C1 segment of cervical spinal cord (tissue), 14 donors: Measurements from ENCODE around the gene OAF.

Source experiments
- DNase-seq, 14 donors: peaks; one replicate each; lab custom pipeline; 2025; lab: John Stamatoyannopoulos, UW

The OAF gene

DNA sequence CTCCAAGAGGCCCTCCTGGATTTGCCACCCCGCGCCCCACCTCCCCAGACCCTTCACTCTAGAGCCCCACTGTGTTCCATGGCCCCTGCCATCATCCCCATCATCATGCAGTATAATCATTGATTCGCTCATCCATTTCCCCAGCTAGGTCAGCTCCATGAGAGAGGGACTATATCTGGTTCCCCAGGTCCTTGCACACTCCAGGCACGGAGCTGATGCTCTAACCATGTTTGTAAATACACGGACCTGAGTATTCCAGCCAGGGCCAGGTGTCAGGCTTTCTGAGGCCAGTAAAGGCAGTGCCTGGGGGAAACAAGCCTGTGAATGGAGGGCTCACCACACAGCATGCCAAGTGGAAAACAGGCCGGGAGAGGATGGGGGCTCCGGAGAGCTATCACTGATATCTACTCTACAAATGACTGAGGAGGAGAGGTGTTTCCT is 27.1 kb upstream of the OAF start:
- no peak for DNase-seq

DNA sequence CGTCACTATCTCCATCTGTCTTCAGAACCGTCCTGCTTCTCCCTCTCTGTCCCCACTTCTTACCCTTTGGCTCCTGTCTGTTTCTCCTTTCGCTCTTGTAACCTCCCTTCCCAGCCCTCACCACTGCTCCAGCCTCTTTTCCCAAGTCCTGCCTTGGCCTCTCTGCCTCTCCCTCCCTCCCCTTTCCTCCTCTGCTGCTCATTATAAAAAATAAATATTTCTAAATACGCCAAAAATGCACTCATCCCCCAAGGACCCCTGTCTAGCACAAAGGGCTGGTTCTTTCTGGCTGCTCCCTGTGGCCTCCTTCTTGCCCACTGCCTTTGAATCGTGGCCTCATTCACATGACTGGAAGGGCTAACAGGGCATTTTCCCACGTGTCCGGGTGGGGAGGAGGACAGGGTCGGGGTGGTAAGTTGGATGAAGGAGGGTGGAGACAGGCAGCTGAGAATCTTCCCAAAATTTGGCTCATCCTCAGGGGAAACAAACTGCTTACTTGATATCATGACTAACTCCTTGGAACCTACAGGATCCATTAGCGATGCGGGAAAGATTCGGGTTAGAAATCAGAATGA is 26.4 kb upstream of the OAF start:
- no peak for DNase-seq

DNA sequence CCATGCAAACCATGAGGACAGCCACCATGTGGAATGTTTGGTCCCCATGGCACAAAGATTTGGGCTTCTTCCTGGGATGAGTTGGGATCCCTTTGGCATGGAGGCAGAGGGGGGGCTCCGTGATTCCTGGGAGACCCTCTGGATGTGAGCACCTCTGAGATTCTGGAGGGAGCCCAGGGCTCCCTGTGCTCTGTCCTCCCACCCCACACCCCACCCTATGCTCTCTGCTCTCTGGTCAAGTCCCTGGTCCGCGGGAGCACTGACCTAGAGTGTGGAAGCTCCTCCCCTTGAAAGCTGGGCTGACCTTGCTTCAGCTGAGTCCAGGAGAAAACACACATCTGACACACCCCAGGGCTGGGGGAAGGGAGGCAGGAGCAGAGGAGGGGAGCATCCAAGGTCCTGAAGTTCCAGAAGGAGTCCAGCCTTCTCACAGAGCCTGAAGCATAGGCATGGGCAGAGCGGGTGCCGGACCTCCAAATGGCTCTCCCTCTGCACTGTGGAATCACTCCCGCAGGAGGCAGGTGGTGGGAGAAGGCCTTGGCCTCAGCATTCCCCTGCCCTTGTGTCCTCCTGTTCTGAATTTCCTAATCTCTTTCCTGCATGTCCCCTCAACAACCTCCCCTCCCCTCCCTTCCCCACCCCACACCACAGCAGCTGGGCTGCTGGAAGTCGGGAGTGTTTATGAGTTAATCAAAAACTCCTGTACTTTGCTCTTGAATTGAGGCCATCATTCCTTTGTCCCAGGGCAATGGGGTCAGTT is 25.7 kb upstream of the OAF start:
- no peak for DNase-seq

DNA sequence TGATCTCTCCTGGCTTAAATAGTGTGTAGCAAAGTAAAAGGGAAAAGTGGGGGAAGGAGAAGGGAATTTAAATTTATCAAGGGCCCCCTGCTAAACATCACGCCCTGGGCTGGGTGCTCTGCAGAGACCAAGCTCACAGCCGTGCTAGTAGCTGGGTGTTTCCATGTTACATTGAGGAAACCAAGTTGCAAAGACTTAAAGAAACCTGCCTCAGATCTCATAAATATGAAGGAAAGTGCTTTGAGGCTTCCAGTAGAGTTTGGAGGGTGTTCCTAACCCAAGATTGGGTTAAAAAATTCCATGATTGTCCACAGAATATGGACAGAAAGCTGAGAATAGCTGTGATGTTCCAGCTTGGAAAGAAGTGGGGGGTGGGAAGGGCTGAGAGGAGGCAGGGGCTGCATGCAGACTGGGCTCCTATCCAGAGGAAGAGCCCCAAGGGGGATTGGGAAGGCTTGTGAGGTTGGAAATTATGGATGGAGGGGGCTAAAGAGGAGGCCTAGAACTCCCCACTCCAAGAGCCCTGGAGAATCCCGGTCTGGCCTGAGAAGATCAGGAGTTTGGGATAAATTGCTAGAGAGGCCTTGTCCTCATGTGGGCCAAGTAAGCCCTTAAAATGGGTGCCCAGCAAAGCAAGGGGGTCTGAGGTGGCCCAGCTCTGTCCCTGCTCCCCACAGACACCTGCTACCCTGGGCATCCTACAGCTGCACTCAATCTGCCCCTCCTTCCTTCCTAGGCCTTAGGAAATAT is 25.0 kb upstream of the OAF start:
- no peak for DNase-seq

DNA sequence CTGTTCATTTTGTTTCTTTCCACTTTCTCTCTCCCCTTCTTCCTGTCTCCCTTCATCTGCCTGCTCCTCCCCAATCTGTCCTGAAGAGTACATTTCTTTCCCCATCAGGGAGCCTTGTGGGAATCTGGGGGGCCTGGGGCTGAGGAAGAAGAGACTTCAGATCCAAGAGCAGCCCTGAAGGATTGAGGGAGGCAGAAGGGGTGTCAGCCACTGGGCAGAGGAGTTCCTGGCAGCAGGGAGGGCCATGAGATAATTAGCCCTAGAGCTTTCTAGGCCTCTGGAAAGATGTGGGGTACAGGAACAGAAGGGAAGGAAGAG is 24.4 kb upstream of the OAF start:
- no peak for DNase-seq

DNA sequence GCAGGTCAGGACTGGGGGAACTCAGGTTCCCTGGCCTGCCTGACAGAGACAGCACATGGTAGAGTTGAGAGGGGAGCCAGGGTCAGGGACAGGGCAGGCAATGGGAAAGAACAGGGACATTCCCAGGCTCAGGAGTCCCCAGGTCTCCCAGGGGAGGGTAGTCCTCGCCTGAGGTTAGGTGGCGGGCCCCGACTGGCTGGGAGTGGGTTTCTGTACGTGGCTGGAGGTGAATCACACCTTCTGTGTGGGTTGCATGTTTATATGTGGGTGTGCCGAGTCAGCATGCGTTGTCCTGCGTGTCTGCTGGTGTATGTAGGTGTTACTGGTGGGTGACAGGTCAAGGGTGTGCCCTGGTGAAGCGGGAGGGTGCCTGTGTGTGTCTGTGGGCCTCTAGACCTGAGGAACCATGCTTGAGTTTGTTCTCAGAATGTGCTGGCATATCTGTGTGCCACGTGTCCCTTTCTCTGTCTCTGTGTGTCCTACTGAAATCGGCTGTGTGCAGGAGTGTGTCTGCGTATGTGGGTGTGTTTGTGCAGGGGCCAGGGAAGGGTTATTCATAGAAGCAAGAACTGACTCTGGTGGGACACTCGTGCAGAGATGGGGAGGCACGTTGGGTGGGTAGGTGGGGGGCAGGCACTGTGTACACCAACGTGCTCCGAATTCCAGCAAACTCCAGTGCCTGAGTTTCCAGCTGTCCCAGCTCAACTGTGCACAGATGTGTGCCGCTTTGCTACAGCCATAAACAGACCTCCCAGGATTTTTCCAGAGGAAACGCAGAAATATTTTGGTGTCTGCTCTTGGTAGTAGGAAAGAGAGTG is 23.8 kb upstream of the OAF start:
- no peak for DNase-seq

DNA sequence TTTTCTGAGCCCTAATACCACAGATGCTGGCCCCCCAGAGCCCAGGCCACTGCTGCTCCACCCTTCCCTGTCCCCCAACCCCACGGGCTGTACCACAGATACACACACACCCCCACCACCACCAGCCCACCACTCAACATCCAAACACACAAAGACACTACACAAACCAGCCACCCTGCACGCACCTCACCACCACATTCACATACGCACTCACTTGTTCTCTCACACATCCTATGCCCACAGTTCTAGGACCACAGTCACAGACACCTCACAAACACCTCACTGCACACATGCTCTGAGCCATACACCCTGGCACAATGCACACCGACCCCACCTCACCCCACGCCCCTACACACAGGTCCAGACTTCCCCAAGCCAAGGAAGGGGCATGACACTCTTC is 22.5 kb upstream of the OAF start:
- no peak for DNase-seq

DNA sequence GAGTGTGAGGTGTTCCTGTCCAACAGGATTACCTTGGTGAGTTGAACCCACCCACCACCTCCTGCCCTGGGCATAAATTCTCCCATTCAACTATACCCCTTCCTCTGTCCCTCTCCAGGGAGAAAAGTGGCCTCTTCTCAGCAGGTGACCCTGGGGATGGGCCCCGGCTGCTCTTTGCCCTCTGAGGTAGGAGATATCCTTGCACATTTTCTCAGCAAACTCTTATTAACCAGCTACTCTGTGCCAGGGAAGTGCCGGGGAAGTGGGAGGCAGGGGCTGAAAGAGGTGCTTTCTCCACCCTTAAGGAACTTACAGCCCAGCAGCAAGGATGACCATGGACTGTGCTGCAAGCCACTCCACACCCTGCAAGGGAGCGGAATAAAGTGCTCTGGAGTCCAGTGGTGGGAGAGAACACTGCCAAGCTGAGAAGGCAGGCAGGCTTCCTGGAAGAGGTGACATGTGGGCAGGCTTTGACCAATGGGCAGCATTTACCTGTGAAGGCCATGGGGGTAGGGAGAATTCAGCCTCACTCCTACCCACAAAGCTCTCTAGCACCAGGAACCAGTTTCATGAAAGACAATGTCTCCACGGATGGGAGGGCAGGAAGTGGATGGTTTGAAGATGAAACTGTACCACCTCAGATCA is 21.9 kb upstream of the OAF start:
- DNase-seq, result no peak

DNA sequence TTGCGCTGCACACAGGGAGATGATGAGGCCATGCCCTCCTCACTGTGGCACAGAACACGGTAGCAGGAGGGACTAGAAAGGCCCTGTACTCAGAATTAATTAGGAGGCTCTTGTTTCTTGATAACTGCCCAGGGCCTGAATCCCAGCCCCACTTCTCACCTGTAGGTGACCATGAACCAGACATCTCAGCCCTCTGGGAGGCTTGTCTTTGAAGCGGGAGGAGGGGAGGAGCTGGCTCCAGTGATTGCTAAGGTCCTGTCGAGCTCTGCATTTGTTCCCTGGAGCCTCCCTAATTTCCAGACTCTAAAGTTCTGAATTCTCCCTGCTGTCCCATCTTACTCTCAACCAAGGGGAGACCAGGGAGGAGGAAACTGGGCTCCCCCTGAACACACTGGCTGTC is 19.8 kb upstream of the OAF start:
- no peak for DNase-seq

DNA sequence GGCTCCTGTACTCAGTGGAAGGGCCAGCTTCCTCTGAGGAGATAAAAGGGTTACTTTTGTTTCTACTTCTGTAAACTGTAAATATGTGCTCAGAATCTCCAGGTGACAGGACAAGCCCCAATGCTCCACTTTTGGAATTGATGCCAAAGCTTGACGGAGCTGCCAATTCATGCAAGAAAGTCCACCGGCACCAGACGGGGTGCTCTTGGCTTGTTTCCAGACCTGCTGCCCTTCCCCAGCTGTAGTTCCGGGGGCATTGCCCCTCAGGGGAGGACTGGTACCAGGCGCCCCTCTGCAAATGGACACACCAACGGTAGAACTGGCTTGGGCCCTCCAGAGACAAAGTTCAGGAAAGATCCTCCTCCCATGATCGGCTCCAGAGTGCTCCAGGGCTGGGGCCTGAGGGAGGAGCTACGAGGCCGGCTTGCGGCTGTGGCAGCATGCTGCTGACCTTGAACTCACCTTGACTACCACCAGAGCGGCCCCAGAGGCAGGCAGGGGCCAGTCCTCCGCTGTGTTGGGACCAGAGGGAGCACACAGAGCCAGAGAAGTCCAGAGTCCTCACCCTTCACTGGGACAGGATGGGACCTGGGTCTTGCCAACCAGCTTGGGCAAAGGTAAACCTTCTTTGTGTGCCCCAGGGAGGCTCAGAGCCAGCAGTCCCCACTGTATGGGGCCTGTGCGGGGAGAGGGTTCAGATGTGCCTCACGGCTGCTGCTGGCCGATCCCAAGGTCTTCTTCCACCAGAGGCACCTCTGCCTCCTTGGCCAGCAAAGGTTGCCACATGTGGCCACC is 17.8 kb upstream of the OAF start:
- DNase-seq, result no peak

DNA sequence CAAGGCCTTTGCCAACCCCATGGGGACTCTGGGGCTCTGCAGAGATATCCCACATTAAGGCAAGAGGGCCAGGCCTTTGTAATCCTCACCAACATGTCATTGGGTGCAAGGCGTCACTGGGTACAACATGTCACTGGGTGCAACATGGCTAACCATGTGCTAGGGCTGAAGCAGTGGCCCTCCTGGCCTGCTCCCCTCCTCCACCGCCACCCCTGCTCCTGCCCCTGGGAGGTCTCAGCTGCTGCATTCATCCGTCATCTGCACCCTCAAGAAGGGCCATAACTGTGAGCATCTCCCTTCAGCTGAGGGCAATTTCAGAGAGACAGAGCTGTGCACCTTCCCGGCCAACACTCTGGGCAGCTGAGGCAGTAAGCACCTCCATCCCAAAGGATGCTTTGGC is 16.7 kb upstream of the OAF start:
- no peak for DNase-seq

DNA sequence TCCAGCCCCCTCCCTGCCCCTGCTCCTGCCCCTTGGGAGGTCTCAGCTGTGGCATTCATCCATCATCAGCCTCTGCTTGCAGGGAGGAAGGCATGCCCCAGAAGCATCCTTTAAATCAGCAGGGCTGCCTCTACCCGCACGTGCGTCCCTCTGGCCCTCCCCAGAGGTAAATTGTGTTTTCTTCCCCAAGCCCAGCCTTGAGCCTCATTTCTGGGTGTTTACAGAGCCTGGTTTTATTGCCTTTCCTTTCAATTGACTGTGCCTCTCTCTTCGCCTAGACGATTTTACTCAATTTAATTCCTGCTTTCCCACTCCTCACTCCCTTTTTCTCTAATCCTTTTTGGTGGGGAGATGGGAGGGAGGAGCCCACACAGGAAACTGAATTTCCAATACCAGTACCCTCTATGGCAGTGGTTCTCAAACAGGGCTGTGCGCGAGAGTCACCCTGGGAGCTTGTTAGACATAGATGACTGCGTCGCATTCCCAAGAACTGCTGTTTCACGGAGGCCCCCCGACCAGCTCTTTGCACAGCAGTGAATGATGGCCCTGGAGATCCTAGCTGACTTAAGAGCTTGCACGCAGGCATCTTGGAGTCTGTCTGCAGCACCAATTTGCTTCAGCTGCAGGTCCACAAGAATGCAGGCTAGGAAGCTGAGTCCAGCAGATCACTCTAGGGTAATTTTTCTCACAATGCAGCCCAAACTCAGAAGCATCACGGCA is 15.1 kb upstream of the OAF start:
- no peak for DNase-seq

DNA sequence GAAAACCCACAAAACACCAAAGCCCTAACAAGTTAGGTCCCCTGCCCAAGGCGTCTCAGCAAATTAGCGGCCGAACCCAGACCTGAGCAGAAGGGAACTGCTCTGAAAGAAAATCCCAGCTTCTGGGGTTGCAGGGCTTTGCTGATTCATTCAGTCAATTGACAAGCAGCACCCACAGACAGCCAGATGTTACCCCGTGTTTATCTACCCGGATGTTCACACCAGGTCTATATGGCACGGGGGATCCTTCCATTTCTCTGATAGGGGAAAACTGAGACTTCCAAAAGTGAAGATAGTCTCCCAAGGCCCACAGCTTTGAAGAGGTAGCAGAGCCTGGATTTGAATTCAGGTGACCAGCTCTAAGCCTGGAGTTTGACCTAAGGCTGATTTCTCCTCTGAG is 14.0 kb upstream of the OAF start:
- no peak for DNase-seq

DNA sequence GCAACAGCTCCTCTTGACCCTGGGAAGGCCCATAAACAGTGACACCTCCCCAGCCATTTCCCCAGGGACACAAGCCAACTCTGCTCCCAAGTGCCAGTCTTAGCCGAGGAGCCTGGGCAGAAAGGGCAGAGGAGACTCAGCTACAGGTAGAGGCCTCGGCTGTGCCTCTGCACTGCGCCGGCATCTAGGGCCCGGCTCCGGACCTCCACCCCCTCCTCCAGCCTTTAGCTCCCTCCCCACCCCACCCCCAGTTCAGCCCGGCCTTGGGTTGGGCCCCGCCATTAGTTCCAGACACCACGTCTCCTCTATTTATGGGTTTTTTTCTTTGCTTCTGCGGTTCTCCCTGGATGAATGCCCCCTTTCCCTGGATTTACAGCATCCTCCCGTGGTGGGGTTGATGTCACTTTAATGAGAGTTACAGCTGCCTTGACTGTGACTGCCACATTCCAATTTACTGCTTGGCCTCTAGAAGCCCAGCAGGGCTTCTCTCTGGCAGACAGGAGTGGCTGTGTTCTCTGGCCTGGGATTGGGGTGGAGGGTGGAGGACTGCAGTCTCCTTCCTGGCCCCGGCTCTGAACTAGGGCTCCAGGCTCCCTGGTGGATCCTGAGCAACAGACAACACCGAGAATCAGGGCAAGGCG is 13.5 kb upstream of the OAF start:
- DNase-seq, result no peak

DNA sequence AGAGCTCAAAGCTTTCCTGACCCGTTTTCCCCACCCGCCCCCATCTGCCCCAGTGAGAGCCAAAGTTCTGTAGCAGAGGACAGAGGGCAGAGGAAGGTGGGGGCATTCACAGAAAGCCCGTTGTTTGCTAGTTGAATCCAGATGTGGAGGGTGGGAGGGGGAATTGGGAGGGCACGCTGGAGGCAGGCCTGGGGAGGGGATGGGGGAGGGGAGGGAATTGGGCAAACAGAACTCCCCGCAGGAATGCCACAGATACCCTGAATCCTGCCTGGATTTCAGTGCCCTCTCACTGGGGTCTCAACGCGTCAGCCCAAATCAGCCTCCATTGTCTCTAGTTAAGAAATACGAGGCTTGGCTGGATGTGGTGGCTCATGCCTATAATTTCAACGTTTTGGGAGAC is 12.9 kb upstream of the OAF start:
- no peak for DNase-seq

DNA sequence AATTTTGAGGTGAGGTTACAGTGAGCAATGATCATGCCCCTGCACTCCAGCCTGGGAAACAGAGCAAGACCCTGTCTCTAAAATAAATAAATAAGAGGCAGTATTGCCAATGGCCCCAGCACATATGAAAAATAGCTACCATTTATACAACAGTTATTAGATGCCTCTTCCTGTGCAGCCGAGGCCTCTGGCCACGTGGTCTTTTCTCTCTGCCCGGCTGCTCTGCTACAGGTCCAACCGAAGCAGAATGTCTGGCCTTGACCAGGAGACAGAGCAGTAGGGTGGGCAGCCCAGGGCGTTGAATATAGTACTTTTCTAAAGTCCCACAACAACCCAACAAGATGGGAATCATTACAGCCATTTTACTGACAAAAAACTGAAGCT is 12.4 kb upstream of the OAF start:
- DNase-seq, result no peak

DNA sequence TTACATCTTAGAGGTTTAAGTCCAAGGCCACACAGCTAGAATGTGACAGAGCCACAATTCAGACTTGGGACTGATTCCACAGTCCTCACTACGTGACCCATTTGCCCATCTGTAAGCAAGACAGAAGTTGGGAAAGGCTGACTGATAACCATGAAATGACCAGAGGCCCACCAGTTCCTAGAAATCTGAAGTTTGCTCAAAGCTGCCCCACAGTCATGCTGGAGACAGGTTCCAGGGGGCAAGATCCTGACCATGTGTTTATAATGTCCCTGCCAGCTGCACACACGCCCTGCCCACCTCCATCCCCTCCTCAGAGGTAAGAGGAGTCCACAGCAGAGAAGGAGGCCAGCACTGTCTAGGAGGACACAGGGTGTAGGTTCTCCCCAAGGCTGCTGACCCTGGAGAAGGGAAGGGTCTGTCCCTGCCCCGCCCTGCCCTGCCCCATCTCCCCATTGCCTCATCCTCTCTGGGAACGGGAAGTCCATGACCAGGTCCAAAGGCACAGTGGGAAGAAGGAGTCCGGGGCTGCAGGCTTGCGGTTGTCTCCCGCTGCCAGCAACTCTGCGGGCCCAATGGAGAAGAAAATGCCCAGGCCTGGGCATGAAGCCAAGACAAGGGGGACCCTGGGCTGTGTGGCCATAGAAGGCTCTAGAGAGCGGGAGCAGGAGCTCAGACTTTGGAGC is 11.9 kb upstream of the OAF start:
- no peak for DNase-seq

DNA sequence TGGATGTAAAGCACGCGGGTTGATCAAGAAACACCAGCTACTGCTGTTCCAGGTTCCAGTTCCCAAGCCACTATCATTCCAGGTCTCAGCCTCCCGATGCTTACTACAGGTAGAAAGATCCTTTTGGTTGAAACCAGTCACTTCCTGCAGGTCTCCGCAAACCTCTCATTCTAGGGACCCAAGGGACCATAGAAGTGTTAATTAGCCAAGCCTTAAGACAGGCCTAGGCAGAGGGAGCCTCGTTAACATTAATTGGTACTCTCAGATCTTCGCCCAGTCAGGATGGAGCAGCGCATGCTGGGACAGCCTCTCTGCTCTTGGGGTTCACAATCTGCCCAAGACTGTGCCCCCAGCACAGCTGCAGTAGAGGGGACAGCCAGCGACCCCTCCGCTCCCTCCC is 11.2 kb upstream of the OAF start:
- no peak for DNase-seq

DNA sequence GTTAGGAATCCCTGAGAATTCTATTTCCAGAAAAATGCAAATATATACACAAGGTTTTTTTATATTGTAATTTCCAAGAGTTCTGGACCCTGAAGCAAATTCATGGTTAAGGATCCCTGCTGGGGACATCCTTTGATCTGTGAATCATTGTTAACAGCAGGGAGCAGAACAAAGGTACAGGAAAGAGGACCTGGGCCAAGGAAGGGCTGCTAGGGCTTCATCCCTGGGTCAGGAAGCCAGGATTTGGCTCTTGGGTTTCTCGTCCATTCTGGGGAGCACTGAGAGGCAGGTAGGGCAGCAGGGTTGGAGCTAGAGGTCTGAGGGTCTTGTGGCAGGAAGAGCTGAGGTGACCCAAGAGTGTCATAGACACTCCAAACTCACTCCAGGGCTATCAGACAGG is 10.2 kb upstream of the OAF start:
- no peak for DNase-seq
